MM.1S (cell line): Measurements from ENCODE around the gene C3orf18.

ENCODE experiments used
- DNase-seq: peaks from one replicate; pipeline ENCODE4 v3.0.0-alpha.2; 2015
- H2AFZ ChIP-seq: fragments of 300-600 bp; sonication (generic); 2 replicates; pipeline ENCODE4 v1.6.0; 2016; ENCODE audit warnings: antibody characterized with exemption, low read length
- H3F3A ChIP-seq: fragments of 300-600 bp; sonication (generic); 2 replicates; pipeline ENCODE4 v1.6.1; 2016; ENCODE audit warnings: mild to moderate bottlenecking, antibody characterized with exemption, low read length, moderate library complexity, mixed read lengths; ENCODE audit not compliant: insufficient read depth
- H3K27ac ChIP-seq: fragments of 300-600 bp; sonication (generic); 2 replicates; pipeline ENCODE4 v1.5.1; 2016; ENCODE audit warnings: mild to moderate bottlenecking, low read length
- H3K27me3 ChIP-seq: fragments of 300-600 bp; sonication (generic); replicated peaks from 2 replicates; pipeline ENCODE4 v1.6.0; 2016; ENCODE audit warnings: low read length; ENCODE audit not compliant: insufficient read depth
- H3K36me3 ChIP-seq: fragments of 300-600 bp; sonication (generic); replicated peaks from 2 replicates; pipeline ENCODE4 v1.6.1; 2016; ENCODE audit warnings: mild to moderate bottlenecking, low read length, mixed read lengths; ENCODE audit not compliant: insufficient read depth
- H3K4me1 ChIP-seq: fragments of 300-600 bp; sonication (generic); 2 replicates; pipeline ENCODE4 v1.6.1; 2016; ENCODE audit warnings: low read length, mixed read lengths
- H3K4me2 ChIP-seq: fragments of 300-600 bp; sonication (generic); 2 replicates; pipeline ENCODE4 v1.6.0; 2016; ENCODE audit warnings: low read depth, low read length
- H3K4me3 ChIP-seq: fragments of 300-600 bp; sonication (generic); 2 replicates; pipeline ENCODE4 v1.5.1; 2016; ENCODE audit warnings: low read length, mixed read lengths
- H3K79me2 ChIP-seq: fragments of 300-600 bp; sonication (generic); 2 replicates; pipeline ENCODE4 v1.6.1; 2016; ENCODE audit warnings: mixed run types, low read length, mixed read lengths
- H3K9ac ChIP-seq: fragments of 300-600 bp; sonication (generic); 2 replicates; pipeline ENCODE4 v1.6.1; 2016; ENCODE audit warnings: low read length, mixed read lengths
- H3K9me2 ChIP-seq: fragments of 300-600 bp; sonication (generic); replicated peaks from 2 replicates; pipeline ENCODE4 v1.6.1; 2016; ENCODE audit warnings: mild to moderate bottlenecking, low read length, mixed read lengths; ENCODE audit not compliant: insufficient read depth
- H3K9me3 ChIP-seq: fragments of 300-600 bp; sonication (generic); replicated peaks from 2 replicates; pipeline ENCODE4 v1.6.1; 2016; ENCODE audit warnings: mild to moderate bottlenecking, low read length, mixed read lengths; ENCODE audit not compliant: insufficient read depth
- H4K20me1 ChIP-seq: fragments of 300-600 bp; sonication (generic); 2 replicates; pipeline ENCODE4 v1.6.1; 2016; ENCODE audit warnings: mild to moderate bottlenecking, low read length, moderate library complexity, mixed read lengths; ENCODE audit not compliant: insufficient read depth
- EZH2 ChIP-seq: fragments of 300-600 bp; sonication (generic); optimal IDR thresholded peaks from 2 replicates; pipeline ENCODE3; 2017; ENCODE audit warnings: low read depth, mild to moderate bottlenecking, antibody characterized with exemption, low read length, mixed read lengths
- EZH2phosphoT487 ChIP-seq: fragments of 300-600 bp; sonication (generic); IDR thresholded peaks from 2 replicates; pipeline ENCODE4 v1.6.1; 2018; ENCODE audit warnings: antibody characterized with exemption, low read length
- TF ChIP-seq, protein P1 (sequence below): fragments of 300-600 bp; sonication (generic); IDR thresholded peaks from 2 replicates; pipeline ENCODE4 v1.5.1; 2016; ENCODE audit warnings: antibody characterized with exemption, low read length, mixed read lengths

The C3orf18 gene

DNA sequence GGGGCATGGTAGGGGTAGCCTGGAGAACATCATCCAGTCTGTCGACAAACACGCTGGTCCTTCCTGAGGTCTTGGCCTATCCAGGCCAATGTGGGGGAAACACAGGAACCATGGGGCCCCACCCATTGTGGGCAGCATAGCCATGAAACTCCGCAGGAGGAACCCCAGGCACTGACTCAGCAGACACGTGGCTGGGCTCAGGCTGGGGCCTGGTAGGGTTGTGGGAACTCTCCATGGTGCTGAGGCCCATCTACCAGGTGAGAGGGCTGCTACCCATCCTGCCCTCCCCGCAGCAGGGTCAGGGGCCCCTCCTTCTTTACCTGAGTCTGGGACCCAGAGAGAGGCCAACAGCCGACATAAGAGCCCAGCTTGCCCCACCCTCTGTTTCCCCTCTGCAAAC, 41.6 kb downstream of the C3orf18 start:
- Histone ChIP-seq H4K20me1 (no peaks in the 10 kb centered on the region), H3K4me1 (peaks cover 4% of the 10 kb centered on the region; the same call in 1 of the 2 replicates), H3K4me3 (no peak overlapping the region), H3K9ac (no peak overlapping the region), H3K9me3 (no peaks in the 10 kb centered on the region), H3K36me3 (no peaks in the 10 kb centered on the region), H3K27ac (no peak overlapping the region), H3F3A (no peaks in the 10 kb centered on the region), H3K79me2 (no peaks in the 10 kb centered on the region), H3K9me2 (no peaks in the 10 kb centered on the region), H2AFZ (no peak overlapping the region), H3K4me2 (no peak overlapping the region), H3K27me3 (peaks cover 70% of the 10 kb centered on the region)
- DNase-seq, result peak; percentile 74
- no peak for TF ChIP-seq EZH2phosphoT487
- no peak for TF ChIP-seq EZH2
- TF ChIP-seq, protein P1, sequence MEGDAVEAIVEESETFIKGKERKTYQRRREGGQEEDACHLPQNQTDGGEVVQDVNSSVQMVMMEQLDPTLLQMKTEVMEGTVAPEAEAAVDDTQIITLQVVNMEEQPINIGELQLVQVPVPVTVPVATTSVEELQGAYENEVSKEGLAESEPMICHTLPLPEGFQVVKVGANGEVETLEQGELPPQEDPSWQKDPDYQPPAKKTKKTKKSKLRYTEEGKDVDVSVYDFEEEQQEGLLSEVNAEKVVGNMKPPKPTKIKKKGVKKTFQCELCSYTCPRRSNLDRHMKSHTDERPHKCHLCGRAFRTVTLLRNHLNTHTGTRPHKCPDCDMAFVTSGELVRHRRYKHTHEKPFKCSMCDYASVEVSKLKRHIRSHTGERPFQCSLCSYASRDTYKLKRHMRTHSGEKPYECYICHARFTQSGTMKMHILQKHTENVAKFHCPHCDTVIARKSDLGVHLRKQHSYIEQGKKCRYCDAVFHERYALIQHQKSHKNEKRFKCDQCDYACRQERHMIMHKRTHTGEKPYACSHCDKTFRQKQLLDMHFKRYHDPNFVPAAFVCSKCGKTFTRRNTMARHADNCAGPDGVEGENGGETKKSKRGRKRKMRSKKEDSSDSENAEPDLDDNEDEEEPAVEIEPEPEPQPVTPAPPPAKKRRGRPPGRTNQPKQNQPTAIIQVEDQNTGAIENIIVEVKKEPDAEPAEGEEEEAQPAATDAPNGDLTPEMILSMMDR, result no peak

DNA sequence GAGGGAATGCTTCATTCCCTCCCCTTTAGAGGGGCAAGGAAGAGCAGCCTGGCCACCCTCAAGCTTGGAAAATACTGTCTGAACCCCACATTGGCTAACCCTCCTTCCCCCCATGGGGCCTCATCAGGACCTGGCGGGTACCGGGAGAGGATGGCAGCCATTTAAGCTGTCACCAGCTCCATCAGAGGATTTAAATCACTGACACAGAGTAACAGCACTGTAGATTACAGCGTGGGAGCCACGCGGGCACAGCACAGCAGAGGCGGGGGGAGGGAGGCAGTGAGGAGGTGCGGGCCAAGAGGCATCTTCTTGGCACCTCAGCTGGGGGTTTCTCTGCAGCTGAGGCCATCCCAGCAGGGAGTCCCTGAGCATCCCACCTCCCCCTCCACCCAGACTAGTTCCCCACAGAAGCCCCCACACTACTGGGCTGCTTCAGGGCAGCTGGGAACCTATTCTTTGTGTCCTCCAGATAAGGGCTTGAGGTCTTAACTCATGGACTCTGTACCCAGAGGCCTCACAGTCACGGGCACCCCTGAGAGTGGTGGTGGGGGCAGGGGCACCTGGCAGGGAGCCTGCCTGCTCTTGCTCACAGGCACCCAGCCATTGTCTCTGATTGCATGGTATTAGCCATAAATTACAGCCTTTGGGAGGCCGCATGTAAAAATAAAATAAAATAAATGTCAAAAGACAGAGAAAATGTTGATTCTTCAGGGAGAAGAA, 42.2 kb downstream of the C3orf18 start:
- H3K4me3 ChIP-seq, result no peak overlapping the region
- no peak overlapping the region for H2AFZ ChIP-seq
- no peak overlapping the region for H3K9ac ChIP-seq
- H3K27ac ChIP-seq, result no peak overlapping the region
- no peak for DNase-seq
- H3K9me3 ChIP-seq, result no peaks in the 10 kb centered on the region
- no peaks in the 10 kb centered on the region for H4K20me1 ChIP-seq
- H3K4me1 ChIP-seq, result peaks cover 4% of the 10 kb centered on the region; the same call in 1 of the 2 replicates
- peaks cover 67% of the 10 kb centered on the region for H3K27me3 ChIP-seq
- H3K9me2 ChIP-seq, result no peaks in the 10 kb centered on the region
- no peaks in the 10 kb centered on the region for H3K36me3 ChIP-seq
- no peaks in the 10 kb centered on the region for H3F3A ChIP-seq
- no peak overlapping the region for H3K4me2 ChIP-seq
- no peaks in the 10 kb centered on the region for H3K79me2 ChIP-seq
- TF ChIP-seq, protein P1, result no peak
- TF ChIP-seq EZH2 (no peak), EZH2phosphoT487 (no peak)

DNA sequence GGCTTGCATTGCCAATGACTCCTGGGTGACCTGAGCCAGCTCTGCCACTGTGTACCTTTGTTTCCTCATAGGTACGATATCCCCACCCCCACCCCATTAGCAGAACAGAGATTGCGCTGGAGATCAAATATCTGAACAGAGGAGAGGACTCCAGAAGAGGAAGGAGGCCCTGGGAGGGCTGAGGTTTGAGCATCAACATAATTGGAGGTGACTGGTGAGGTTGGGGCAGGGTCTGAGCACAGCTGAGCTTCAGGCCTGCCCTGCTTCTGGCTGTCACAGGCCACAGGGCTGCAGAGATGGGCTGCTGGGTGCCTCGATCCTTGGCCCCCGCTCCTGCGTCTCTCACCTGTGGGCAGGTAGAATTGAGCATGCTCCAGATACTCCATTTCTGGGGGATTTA, 42.8 kb downstream of the C3orf18 start:
- Histone ChIP-seq H3K36me3 (no peaks in the 10 kb centered on the region), H3K9me3 (no peaks in the 10 kb centered on the region), H2AFZ (no peak overlapping the region), H3K27me3 (peaks cover 62% of the 10 kb centered on the region), H3K4me3 (no peak overlapping the region), H3K27ac (no peak overlapping the region), H3K4me1 (peaks cover 4% of the 10 kb centered on the region; the same call in 1 of the 2 replicates), H3K9me2 (no peaks in the 10 kb centered on the region), H3K9ac (no peak overlapping the region), H4K20me1 (no peaks in the 10 kb centered on the region), H3K4me2 (no peak overlapping the region), H3F3A (no peaks in the 10 kb centered on the region), H3K79me2 (no peaks in the 10 kb centered on the region)
- no peak for TF ChIP-seq EZH2
- TF ChIP-seq EZH2phosphoT487, result no peak
- TF ChIP-seq, protein P1, result no peak
- DNase-seq, result no peak
